DOHH2 (cell line): Measurements from ENCODE around the gene CNNM4.

ENCODE experiments used
- EZH2phosphoT487 ChIP-seq: fragments of 200-600 bp; sonication (generic); IDR thresholded peaks from 2 replicates; pipeline ENCODE4 v1.6.1; 2017; ENCODE audit warnings: borderline replicate concordance, mild to moderate bottlenecking, antibody characterized with exemption, low read length, moderate library complexity, mixed read lengths
- TF ChIP-seq, protein P1 (sequence below): fragments of 200-600 bp; sonication (generic); IDR thresholded peaks from one replicate; pipeline ENCODE4 v1.5.1; 2014; ENCODE audit warnings: antibody characterized with exemption, mild to moderate bottlenecking, low read depth, low read length; ENCODE audit not compliant: poor library complexity, severe bottlenecking

DNA sequence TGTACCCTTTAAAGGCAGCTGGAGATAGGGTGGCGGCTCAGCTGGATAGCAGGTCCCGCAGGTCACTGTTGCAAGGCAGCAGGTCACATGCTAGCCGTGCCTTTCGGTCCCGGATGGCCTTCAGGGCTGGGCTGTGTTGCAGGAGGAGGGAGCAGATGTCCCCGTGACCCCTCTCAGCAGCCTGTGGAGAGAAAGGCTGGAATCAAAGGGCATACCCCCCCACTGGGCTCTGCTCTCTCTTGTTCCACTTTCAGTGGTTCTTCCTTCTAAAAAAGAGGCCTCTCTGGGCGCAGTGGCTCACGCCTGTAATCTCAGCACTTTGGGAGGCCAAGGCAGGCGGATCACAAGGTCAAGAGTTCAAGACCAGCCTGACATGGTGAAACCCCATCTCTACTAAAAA, 87.6 kb downstream of the CNNM4 start:
- no peak for TF ChIP-seq EZH2phosphoT487
- TF ChIP-seq, protein P1, sequence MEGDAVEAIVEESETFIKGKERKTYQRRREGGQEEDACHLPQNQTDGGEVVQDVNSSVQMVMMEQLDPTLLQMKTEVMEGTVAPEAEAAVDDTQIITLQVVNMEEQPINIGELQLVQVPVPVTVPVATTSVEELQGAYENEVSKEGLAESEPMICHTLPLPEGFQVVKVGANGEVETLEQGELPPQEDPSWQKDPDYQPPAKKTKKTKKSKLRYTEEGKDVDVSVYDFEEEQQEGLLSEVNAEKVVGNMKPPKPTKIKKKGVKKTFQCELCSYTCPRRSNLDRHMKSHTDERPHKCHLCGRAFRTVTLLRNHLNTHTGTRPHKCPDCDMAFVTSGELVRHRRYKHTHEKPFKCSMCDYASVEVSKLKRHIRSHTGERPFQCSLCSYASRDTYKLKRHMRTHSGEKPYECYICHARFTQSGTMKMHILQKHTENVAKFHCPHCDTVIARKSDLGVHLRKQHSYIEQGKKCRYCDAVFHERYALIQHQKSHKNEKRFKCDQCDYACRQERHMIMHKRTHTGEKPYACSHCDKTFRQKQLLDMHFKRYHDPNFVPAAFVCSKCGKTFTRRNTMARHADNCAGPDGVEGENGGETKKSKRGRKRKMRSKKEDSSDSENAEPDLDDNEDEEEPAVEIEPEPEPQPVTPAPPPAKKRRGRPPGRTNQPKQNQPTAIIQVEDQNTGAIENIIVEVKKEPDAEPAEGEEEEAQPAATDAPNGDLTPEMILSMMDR, result no peak
